Measurements from ENCODE around the gene ATXN3L. TPM values are rescaled to one million over a fixed set of nuclear protein-coding genes. Genes with fewer than 3 reads are reported as not detected.
A peak's percentile ranks its signal among the peaks of the same experiment; 100 is the strongest.

Gene ATXN3L
- total and polyA plus RNA-seq, 2 donors (not counting 1 experiment from before 2014, with no cell fraction given), result not detected

DNA sequence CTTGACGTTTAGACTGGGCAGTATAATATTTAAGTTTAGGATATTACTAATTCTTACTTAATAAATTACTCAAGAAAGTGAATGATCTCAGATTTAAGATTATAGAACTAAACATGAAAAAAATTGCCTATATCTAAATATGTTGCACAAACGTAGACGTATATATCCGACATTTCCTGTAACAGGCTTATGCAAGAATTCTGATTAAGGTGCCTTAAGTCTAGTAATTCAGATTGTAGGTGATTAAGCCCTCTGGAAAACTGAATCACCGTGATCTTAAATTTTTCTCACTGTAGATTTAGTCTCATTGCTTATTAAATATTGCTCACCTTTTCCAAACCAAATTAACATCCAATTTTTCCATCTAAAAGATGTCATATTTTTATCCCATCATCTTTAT, 24.0 kb downstream of the ATXN3L start:
- no peak for TF ChIP-seq EZH2 (IDR thresholded peaks at IDR 0.05; ENCODE audit: low read length, missing control alignments)
- TF ChIP-seq, protein P1, sequence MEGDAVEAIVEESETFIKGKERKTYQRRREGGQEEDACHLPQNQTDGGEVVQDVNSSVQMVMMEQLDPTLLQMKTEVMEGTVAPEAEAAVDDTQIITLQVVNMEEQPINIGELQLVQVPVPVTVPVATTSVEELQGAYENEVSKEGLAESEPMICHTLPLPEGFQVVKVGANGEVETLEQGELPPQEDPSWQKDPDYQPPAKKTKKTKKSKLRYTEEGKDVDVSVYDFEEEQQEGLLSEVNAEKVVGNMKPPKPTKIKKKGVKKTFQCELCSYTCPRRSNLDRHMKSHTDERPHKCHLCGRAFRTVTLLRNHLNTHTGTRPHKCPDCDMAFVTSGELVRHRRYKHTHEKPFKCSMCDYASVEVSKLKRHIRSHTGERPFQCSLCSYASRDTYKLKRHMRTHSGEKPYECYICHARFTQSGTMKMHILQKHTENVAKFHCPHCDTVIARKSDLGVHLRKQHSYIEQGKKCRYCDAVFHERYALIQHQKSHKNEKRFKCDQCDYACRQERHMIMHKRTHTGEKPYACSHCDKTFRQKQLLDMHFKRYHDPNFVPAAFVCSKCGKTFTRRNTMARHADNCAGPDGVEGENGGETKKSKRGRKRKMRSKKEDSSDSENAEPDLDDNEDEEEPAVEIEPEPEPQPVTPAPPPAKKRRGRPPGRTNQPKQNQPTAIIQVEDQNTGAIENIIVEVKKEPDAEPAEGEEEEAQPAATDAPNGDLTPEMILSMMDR (conservative IDR thresholded peaks at IDR 0.05 in 1 of 2, IDR thresholded peaks at IDR 0.05 in 1 of 2; ENCODE audit: low read depth in 1 of 2, low read length in 2 of 2), result no peak
- DNase-seq (ENCODE audit: low read depth in 2 of 2), result no peak
- no peaks in the 10 kb centered on the region for H3K79me2 ChIP-seq (ENCODE audit: control insufficient read depth, insufficient read depth, low read length)
- no peak overlapping the region for H3K9ac ChIP-seq (ENCODE audit: insufficient read depth, low read length)
- no peak overlapping the region for H2AFZ ChIP-seq (ENCODE audit: low read length)
- H3K27me3 ChIP-seq (ENCODE audit: control insufficient read depth, insufficient read depth, low read length), result no peaks in the 10 kb centered on the region
- H3K4me3 ChIP-seq (replicated peaks in 1 of 4; ENCODE audit: control extremely low read depth in 1 of 4, insufficient read depth in 1 of 4, low read depth in 3 of 4, low read length in 4 of 4), result no peak overlapping the region
- no peak overlapping the region for H3K27ac ChIP-seq (ENCODE audit: insufficient read depth, low read length)
- no peaks in the 10 kb centered on the region for H3K9me3 ChIP-seq (ENCODE audit: control insufficient read depth, insufficient read depth, low read depth, low read length)
- no peaks in the 10 kb centered on the region for H4K20me1 ChIP-seq (ENCODE audit: control insufficient read depth, extremely low read depth, insufficient read depth, low read length)
- H3K36me3 ChIP-seq (ENCODE audit: control insufficient read depth, insufficient read depth, low read length), result no peaks in the 10 kb centered on the region
- no peak overlapping the region for H3K4me2 ChIP-seq (ENCODE audit: extremely low read depth, insufficient read depth, low read length)
- no peaks in the 10 kb centered on the region for H3K4me1 ChIP-seq (ENCODE audit: control insufficient read depth, extremely low read depth, insufficient read depth, low read length)

DNA sequence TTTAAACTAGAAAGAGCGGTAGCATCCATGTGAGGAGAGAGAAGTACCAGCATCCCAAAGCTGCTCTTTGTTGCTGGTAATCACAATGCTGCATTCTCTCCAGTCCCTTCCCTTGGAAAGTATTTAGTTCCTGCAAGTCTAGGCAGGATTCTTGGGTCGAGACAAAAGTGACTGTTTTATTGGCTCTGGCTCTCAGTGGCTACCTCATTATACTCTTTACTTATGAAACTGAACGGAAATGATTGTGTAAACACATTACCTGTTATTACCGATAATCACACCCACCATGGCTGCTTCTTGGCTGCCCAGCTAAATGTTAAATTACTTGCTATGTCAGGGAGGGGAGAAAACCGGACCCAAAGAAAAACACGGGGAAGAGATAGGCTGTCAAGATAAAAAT, 26.2 kb downstream of the ATXN3L start:
- no peaks in the 10 kb centered on the region for H3K4me1 ChIP-seq (ENCODE audit: control insufficient read depth, extremely low read depth, insufficient read depth, low read length)
- DNase-seq (ENCODE audit: low read depth in 2 of 2), result peak in 1 of 2 donors; percentile 35
- H3K36me3 ChIP-seq (ENCODE audit: control insufficient read depth, insufficient read depth, low read length), result no peaks in the 10 kb centered on the region
- H3K27ac ChIP-seq (ENCODE audit: insufficient read depth, low read length), result no peak overlapping the region
- H3K9ac ChIP-seq (ENCODE audit: insufficient read depth, low read length), result no peak overlapping the region
- no peak overlapping the region for H2AFZ ChIP-seq (ENCODE audit: low read length)
- H4K20me1 ChIP-seq (ENCODE audit: control insufficient read depth, extremely low read depth, insufficient read depth, low read length), result no peaks in the 10 kb centered on the region
- H3K27me3 ChIP-seq (ENCODE audit: control insufficient read depth, insufficient read depth, low read length), result no peaks in the 10 kb centered on the region
- H3K4me3 ChIP-seq (replicated peaks in 1 of 4; ENCODE audit: control extremely low read depth in 1 of 4, insufficient read depth in 1 of 4, low read depth in 3 of 4, low read length in 4 of 4), result no peak overlapping the region
- no peaks in the 10 kb centered on the region for H3K9me3 ChIP-seq (ENCODE audit: control insufficient read depth, insufficient read depth, low read depth, low read length)
- TF ChIP-seq EZH2 (IDR thresholded peaks at IDR 0.05; ENCODE audit: low read length, missing control alignments), result no peak
- TF ChIP-seq, protein P1 (conservative IDR thresholded peaks at IDR 0.05 in 1 of 2, IDR thresholded peaks at IDR 0.05 in 1 of 2; ENCODE audit: low read depth in 1 of 2, low read length in 2 of 2), result no peak
- no peak overlapping the region for H3K4me2 ChIP-seq (ENCODE audit: extremely low read depth, insufficient read depth, low read length)
- no peaks in the 10 kb centered on the region for H3K79me2 ChIP-seq (ENCODE audit: control insufficient read depth, insufficient read depth, low read length)

DNA sequence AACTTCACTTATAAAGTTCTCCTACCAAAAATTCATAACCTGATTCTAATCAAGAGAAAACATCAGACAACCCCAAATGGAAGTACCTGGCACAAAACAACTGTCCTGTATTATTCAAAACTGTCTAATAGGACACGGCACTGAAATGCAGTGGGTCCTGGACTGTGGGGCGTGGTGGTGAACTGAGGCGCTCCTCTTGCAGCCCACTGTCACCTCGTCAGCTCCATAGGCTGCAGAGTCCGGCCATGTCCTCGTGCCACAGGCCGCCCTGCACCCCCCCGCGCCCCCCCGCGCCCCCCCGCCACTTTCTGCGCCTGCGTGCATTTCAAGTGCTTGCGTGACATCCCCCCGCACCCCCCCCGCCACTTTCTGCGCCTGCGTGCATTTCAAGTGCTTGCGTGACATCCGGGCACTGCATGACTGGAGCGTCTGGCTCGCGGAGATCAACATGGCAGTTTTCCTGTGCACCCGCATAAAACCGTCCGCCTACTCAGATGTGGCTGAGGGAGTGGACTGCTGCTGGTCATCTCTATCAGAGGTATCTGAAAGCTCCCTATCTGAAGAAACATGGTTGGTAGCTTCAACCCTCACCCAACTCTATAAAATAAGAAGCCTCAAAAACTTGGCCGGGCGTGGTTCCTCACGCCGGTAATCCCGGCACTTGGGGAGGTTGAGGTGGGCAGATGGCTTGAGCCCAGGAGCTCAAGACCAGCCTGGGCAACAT, 28.8 kb downstream of the ATXN3L start:
- peaks cover 2% of the 10 kb centered on the region for H3K4me1 ChIP-seq (ENCODE audit: control insufficient read depth, extremely low read depth, insufficient read depth, low read length)
- H3K9me3 ChIP-seq (ENCODE audit: control insufficient read depth, insufficient read depth, low read depth, low read length), result no peaks in the 10 kb centered on the region
- no peak overlapping the region for H3K4me3 ChIP-seq (replicated peaks in 1 of 4; ENCODE audit: control extremely low read depth in 1 of 4, insufficient read depth in 1 of 4, low read depth in 3 of 4, low read length in 4 of 4)
- H3K79me2 ChIP-seq (ENCODE audit: control insufficient read depth, insufficient read depth, low read length), result no peaks in the 10 kb centered on the region
- no peak overlapping the region for H3K27ac ChIP-seq (ENCODE audit: insufficient read depth, low read length)
- no peaks in the 10 kb centered on the region for H4K20me1 ChIP-seq (ENCODE audit: control insufficient read depth, extremely low read depth, insufficient read depth, low read length)
- no peak overlapping the region for H2AFZ ChIP-seq (ENCODE audit: low read length)
- H3K27me3 ChIP-seq (ENCODE audit: control insufficient read depth, insufficient read depth, low read length), result no peaks in the 10 kb centered on the region
- no peaks in the 10 kb centered on the region for H3K36me3 ChIP-seq (ENCODE audit: control insufficient read depth, insufficient read depth, low read length)
- no peak overlapping the region for H3K4me2 ChIP-seq (ENCODE audit: extremely low read depth, insufficient read depth, low read length)
- no peak overlapping the region for H3K9ac ChIP-seq (ENCODE audit: insufficient read depth, low read length)
- no peak for DNase-seq (ENCODE audit: low read depth in 2 of 2)
- TF ChIP-seq, protein P1 (conservative IDR thresholded peaks at IDR 0.05 in 1 of 2, IDR thresholded peaks at IDR 0.05 in 1 of 2; ENCODE audit: low read depth in 1 of 2, low read length in 2 of 2), result no peak
- no peak for TF ChIP-seq EZH2 (IDR thresholded peaks at IDR 0.05; ENCODE audit: low read length, missing control alignments)

Data from fibroblast of lung (primary cell).